Measurements from ENCODE around the gene OTUB1. TPM values are rescaled to one million over a fixed set of nuclear protein-coding genes. Genes with fewer than 3 reads are reported as not detected.
"Not testable (repeated sequence)": the region's sequence is repeated elsewhere in the genome, so short reads cannot be mapped to it uniquely, and the experiment has no call there.

Gene OTUB1
- total RNA-seq, 1 experiment from 2014 or later = 56.0 TPM

DNA sequence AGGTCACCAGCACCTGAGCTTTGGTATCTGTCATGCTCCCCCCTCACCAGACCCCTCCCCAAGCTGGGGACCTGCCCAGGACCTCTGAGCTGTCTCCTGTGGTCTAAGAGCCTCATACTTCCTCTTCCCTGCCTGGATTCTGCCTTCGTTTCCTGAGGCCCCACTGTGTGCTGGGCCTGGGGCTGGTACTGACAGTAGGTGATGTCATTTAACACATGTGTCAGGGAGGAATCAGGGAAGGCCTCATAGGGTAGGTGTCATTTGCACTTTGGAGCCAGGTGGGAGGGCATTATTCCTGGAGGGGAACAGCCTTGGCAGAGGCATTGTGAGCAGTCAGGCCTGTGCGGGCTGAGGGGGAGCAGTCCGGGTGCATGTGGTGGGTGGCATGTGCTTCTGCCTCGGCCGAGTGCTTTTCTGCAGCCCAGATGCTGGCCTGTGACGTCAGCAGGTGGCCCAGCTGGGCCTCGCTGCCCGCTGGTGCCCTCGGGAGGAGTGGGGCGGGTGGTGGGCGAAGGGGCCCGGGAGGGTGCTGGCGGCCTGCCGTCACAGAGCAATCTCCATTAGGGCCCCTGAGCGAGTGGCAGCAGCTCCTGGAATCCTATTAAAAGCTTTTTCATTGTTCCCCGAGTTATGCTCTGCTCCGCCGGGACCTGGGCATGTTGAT, 58.6 kb downstream of the OTUB1 start:
- no peaks in the 10 kb centered on the region for H3K9me3 Mint-ChIP-seq (ENCODE audit: unreplicated experiment)
- no peak overlapping the region for H3K4me3 Mint-ChIP-seq (ENCODE audit: unreplicated experiment)
- intact Hi-C loops (cut with micrococcal nuclease) = loop anchor here (5.0 kb wide), 1 partner anchor 102 kb away; no protein-coding TSS in a partner anchor
- ChIA-PET CTCF (interaction anchor here (0.6 kb wide), 1 partner anchor 87 kb away, joined by 3 read pairs; no protein-coding TSS in a partner anchor), POLR2A (no interaction called here)
- no peak for DNase-seq (ENCODE audit: unreplicated experiment)
- BruUV-seq (replicated peaks) = no TSS peak
- no peak overlapping the region for H3K27ac Mint-ChIP-seq (ENCODE audit: low read depth, unreplicated experiment)
- no peaks in the 10 kb centered on the region for H3K4me1 Mint-ChIP-seq (ENCODE audit: insufficient read depth, unreplicated experiment)
- peaks cover 6% of the 10 kb centered on the region for H3K36me3 Mint-ChIP-seq (ENCODE audit: insufficient read depth, unreplicated experiment)
- H3K27me3 Mint-ChIP-seq (ENCODE audit: insufficient read depth, unreplicated experiment) = no peaks in the 10 kb centered on the region
- TF ChIP-seq, protein P1, sequence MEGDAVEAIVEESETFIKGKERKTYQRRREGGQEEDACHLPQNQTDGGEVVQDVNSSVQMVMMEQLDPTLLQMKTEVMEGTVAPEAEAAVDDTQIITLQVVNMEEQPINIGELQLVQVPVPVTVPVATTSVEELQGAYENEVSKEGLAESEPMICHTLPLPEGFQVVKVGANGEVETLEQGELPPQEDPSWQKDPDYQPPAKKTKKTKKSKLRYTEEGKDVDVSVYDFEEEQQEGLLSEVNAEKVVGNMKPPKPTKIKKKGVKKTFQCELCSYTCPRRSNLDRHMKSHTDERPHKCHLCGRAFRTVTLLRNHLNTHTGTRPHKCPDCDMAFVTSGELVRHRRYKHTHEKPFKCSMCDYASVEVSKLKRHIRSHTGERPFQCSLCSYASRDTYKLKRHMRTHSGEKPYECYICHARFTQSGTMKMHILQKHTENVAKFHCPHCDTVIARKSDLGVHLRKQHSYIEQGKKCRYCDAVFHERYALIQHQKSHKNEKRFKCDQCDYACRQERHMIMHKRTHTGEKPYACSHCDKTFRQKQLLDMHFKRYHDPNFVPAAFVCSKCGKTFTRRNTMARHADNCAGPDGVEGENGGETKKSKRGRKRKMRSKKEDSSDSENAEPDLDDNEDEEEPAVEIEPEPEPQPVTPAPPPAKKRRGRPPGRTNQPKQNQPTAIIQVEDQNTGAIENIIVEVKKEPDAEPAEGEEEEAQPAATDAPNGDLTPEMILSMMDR (IDR thresholded peaks at IDR 0.05; ENCODE audit: unreplicated experiment) = no peak

DNA sequence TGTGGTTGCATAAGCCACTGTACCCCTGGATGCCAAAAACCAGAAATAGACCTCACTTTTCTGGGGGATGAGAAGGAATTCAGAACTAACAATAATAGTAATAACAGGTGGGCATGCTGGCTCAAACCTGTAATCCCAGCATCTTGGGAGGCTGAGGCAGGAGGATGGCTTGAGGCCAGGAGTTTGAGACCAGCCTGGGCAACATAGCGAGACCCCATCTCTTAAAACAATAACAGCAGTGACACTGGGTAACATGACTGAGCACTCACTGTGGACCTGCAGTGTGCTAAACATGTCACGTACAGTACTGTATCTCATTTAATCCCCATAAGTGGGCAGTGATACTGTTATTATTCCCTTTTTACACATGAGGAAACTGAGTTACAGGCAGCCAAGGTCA, 59.5 kb downstream of the OTUB1 start:
- no peaks in the 10 kb centered on the region for H3K27me3 Mint-ChIP-seq (ENCODE audit: insufficient read depth, unreplicated experiment)
- TF ChIP-seq, protein P1 (IDR thresholded peaks at IDR 0.05; ENCODE audit: unreplicated experiment) = no peak
- no peak overlapping the region for H3K4me3 Mint-ChIP-seq (ENCODE audit: unreplicated experiment)
- H3K4me1 Mint-ChIP-seq (ENCODE audit: insufficient read depth, unreplicated experiment) = no peaks in the 10 kb centered on the region
- no TSS peak for BruUV-seq (replicated peaks)
- no peak for DNase-seq (ENCODE audit: unreplicated experiment)
- intact Hi-C loops (cut with micrococcal nuclease) = no loop called here
- POLR2A ChIA-PET = interaction anchor here (1.0 kb wide), 1 partner anchor 28 kb away, joined by 3 read pairs; no protein-coding TSS in a partner anchor
- no peaks in the 10 kb centered on the region for H3K36me3 Mint-ChIP-seq (ENCODE audit: insufficient read depth, unreplicated experiment)
- H3K9me3 Mint-ChIP-seq (ENCODE audit: unreplicated experiment) = no peaks in the 10 kb centered on the region
- no peak overlapping the region for H3K27ac Mint-ChIP-seq (ENCODE audit: low read depth, unreplicated experiment)
- CTCF ChIA-PET = no interaction called here

DNA sequence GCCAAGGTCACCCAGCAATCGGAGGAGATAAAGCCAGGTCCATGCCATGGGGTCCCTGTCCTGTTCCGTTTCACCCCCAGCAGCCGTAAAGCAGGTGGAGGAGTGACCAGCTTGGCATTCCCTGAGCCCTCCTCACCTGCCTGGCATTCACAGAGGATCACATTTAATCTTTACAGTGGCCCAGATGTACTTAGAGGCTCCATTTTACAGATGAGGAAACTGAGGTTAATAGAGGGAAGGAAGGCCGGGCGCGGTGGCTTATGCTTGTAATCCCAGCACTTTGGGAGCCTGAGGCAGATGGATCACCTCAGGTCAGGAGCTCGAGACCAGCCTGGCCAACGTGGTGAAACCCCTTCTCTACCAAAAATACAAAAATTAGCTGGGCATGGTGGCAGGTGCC, 61.1 kb downstream of the OTUB1 start:
- POLR2A ChIA-PET; CTCF ChIA-PET; DNase-seq (ENCODE audit: unreplicated experiment); H3K4me1 Mint-ChIP-seq (ENCODE audit: insufficient read depth, unreplicated experiment); H3K36me3 Mint-ChIP-seq (ENCODE audit: insufficient read depth, unreplicated experiment); H3K27me3 Mint-ChIP-seq (ENCODE audit: insufficient read depth, unreplicated experiment); H3K9me3 Mint-ChIP-seq (ENCODE audit: unreplicated experiment); H3K27ac Mint-ChIP-seq (ENCODE audit: low read depth, unreplicated experiment); BruUV-seq (replicated peaks); intact Hi-C loops (cut with micrococcal nuclease); H3K4me3 Mint-ChIP-seq (ENCODE audit: unreplicated experiment): not testable (repeated sequence)

Other genes with a start within 250 kb of the OTUB1 start
- 2.6 and 5.2 TPM in 2 replicates for gene ZFTA, start 217.7 kb upstream of the OTUB1 start, total RNA-seq (2022)
- 17.1 and 21.4 TPM in 2 replicates for gene SPINDOC, start 173.0 kb upstream of the OTUB1 start, total RNA-seq (2022)
- gene MARK2, start 147.3 kb upstream of the OTUB1 start, total RNA-seq (2022) = 36.9 and 39.8 TPM in 2 replicates
- gene RCOR2, start 69.3 kb upstream of the OTUB1 start, total RNA-seq (2022) = 0.15 TPM in 1 of 2 replicates, not detected in the other
- 11.7 and 13.4 TPM in 2 replicates for gene NAA40, start 47.4 kb upstream of the OTUB1 start, total RNA-seq (2022)
- gene COX8A, start 11.8 kb upstream of the OTUB1 start, total RNA-seq (2022) = 461 and 466 TPM in 2 replicates
- 2.7 and 7.0 TPM in 2 replicates for gene FLRT1, start 49.5 kb downstream of the OTUB1 start, total RNA-seq (2022)
- 15.1 and 15.7 TPM in 2 replicates for gene MACROD1, start 179.7 kb downstream of the OTUB1 start, total RNA-seq (2022)
- gene STIP1, start 199.7 kb downstream of the OTUB1 start, total RNA-seq (2022) = 161 and 171 TPM in 2 replicates
- 0.44 and 1.0 TPM in 2 replicates for gene FERMT3, start 220.3 kb downstream of the OTUB1 start, total RNA-seq (2022)
- gene TRPT1, start 239.7 kb downstream of the OTUB1 start, total RNA-seq (2022) = 27.0 and 31.3 TPM in 2 replicates
- gene NUDT22, start 239.8 kb downstream of the OTUB1 start, total RNA-seq (2022) = 51.0 and 73.6 TPM in 2 replicates
- gene DNAJC4, start 244.1 kb downstream of the OTUB1 start, total RNA-seq (2022) = 19.5 and 27.0 TPM in 2 replicates
- gene VEGFB, start 248.1 kb downstream of the OTUB1 start, total RNA-seq (2022) = 46.0 and 60.3 TPM in 2 replicates